HG03108 (cell line): ENCODE results near the gene EEF1B2.
"Not testable (repeated sequence)": the region's sequence is repeated elsewhere in the genome, so short reads cannot be mapped to it uniquely, and the experiment has no call there.

Experiments
- ATAC-seq: cut with Tn5 transposase; IDR thresholded peaks from one replicate; pipeline ENCODE4 v1.9.1; 2021; ENCODE audit warnings: moderate library complexity; ENCODE audit not compliant: unreplicated experiment

EEF1B2 gene

GRCh38 chr2:206163251-206163880, 3.7 kb downstream of the EEF1B2 start:
- ATAC-seq: no peak

DNA sequence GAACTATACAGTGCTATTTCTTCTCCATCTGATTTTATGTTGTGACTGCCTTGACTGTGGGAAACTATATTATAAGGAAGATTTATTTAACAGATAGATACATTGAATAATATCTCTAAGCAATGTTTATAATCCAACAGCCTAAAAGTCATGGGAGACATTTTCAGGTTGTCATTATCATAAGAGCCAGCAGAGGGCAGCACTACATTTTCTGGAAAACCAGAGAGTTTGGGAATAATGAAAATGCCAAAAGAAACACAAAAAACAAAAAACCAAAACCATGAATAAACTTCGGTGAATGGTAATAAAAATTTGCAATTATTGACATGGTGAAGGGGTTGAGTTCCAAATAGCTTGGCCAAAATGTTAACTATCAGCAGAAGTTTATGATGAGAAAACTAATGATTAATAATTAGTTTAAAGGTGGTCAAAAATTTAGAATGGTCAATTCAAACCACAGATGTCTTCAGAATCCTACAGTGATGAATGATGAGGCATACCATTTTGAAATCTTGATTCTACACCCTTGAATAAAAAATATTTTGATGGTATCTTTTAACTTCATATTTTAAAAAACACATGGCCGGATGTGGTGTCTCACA, 4.7 kb downstream of the EEF1B2 start:
- no peak for ATAC-seq

- not testable (repeated sequence) for ATAC-seq
These were observed 8.5 kb downstream of the EEF1B2 start for GRCh38 chr2:206168230-206168629.

DNA sequence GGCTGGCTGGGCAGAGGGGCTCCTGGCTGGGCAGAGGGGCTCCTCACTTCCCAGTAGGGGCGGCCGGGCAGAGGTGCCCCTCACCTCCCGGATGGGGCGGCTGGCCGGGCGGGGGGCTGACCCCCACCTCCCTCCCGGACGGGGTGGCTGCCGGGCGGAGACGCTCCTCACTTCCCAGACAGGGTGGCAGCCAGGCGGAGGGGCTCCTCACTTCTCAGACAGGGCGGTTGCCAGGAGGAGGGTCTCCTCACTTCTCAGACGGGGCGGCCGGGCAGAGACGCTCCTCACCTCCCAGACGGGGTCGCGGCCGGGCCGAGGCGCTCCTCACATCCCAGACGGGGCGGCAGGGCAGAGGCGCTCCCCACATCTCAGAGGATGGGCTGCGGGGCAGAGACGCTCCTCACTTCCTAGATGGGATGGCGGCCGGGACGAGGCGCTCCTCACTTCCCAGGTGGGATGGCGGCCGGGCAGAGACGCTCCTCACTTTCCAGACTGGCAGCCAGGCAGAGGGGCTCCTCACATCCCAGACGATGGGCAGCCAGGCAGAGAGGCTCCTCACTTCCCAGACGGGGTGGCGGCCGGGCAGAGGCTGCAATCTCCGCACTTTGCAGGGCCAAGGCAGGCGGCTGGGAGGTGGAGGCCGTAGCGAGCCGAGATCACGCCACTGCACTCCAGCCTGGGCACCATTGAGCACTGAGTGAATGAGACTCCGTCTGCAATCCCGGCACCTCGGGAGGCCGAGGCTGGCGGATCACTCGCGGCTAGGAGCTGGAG, 12.1 kb downstream of the EEF1B2 start:
- ATAC-seq: not testable (repeated sequence)

GRCh38 chr2:206173147-206173546, 13.5 kb downstream of the EEF1B2 start:
- ATAC-seq: no peak

DNA sequence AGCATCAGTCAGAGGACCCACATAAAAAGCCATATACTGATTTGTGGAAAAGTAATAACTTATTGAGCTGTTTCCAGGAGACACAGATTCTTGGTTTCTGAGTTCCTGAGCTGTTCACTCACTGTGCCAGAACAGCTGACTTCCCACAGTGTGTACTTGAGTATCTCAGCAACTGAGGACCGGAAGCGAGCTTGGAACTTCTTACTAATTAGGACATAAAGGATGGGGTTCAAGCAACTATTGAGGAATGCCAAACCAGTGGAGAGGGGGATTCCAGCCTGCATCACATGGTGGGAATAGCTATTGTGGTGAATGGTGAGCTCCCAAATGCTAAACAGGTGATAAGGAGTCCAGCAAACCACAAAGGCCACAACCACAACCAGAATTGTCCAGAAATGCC, 16.4 kb downstream of the EEF1B2 start:
- no peak for ATAC-seq

DNA sequence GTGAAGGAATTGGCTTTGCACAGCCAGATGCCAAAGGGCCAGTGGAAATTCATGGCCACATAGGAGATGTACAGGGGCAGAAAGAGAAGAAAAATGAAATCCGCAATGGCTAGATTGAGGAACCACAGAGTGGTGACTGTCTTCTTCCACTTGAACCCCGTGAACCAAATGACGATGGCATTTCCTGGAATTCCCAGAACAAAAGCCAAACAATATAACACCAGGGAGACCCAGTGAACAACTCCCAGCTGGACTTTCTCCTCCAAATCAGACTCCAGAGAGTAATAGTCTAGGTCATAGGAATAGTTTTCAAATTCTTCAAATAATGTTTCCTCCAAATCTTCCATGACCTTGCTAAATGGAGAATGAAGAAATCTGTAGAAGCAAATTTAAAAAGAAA, 17.2 kb downstream of the EEF1B2 start:
- ATAC-seq: no peak

GRCh38 chr2:206181526-206181925, 21.8 kb downstream of the EEF1B2 start:
- ATAC-seq: not testable (repeated sequence)

DNA sequence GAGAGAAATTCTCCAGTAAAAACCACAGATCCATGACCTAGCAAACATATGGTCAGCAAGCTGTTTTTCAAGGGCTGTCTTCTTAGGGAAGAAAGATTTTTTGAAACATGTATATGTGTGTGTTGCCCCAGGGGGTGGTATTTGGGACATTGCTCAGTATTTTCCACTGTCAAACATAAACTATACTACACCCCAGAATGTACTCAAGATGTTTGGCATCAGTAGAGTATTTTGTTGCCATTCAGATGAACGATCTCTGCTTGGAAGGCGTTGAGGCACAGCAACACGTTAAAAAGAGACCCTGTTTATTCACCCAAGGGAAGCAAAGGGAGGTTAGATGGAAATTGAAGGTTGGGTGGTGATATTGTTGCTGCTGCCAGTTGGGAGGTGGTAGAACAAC, 30.0 kb downstream of the EEF1B2 start:
- no peak for ATAC-seq

GRCh38 chr2:206190111-206190510, 30.4 kb downstream of the EEF1B2 start:
- ATAC-seq: no peak

- no peak for ATAC-seq
These were observed 31.0 kb downstream of the EEF1B2 start for GRCh38 chr2:206190689-206191088.

GRCh38 chr2:206192157-206192556, 32.5 kb downstream of the EEF1B2 start:
- ATAC-seq: no peak

GRCh38 chr2:206193671-206194357, 34.1 kb downstream of the EEF1B2 start:
- no peak for ATAC-seq

DNA sequence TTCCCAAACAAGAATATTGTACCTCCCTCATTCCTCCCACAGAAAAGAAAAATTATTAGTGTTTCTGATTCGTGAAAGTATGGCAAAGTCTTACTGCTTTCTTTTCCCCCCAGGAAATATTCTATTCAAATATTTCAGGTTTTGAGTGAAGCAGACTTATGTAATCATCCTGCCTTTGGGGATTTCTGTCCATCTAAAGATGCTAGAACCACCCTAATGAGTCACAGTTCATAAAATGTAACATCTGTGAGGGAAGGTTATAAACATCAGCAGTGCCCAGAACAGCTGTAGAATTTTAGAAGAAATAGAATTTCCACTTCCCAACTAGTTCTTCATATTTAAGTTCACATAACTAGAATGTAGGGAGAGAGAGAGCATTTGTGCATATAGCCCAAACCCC, 39.0 kb downstream of the EEF1B2 start:
- no peak for ATAC-seq

DNA sequence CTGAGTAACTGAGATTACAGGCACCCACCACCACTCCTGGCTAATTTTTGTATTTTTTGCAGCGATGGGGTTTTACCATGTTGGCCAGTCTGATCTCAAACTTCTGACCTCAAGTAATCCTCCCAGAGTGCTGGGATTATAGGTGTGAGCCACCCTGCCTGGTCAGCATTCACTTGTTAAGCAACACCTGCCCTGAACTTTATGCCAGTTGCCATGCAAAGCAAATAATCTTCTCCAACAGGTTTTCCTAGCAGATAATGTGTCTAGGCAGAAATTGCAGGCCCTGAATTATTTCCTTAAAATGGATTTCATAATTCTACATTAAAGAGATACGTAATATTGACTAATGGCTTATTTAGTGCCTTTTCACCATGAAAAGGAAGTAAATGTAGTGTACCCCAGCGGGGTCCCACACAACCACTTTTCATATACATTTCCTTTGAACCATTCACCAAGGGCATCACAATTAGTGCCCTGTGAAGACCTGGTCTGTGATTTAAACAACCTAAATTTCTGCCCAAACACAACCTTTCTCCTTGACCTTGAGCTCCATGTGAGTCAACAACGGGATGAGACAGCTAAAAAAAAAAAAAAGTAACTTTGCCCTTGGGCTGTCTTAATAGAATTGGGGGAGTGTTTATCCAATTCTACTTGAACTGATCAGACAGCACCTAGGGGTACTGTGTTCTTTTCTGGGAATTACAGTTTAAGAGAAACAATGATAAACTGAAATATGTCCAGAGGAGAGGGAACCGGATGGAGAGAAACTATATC, 41.6 kb downstream of the EEF1B2 start:
- ATAC-seq: no peak

GRCh38 chr2:206202446-206202845, 42.8 kb downstream of the EEF1B2 start:
- no peak for ATAC-seq

- ATAC-seq: no peak
These were observed 43.6 kb downstream of the EEF1B2 start for GRCh38 chr2:206203331-206203730.

DNA sequence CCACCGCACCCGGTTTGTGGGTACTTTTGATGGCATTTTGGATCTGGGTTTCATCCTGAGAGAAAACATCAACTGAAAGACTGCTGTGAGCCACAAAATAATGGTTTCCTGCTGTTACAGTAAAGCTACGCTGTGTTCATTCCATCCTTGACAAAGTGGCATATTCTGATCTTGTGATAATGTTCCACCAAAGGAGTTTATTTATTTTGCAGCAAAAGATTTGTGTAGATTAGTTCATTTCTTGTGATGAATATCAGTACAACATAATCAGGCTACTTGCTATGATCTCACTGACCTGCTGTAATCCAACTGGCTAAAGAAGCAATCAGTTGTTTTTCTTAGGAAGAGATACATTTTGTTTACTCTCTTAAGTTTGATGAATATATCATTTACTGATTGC, 45.0 kb downstream of the EEF1B2 start:
- ATAC-seq: no peak

DNA sequence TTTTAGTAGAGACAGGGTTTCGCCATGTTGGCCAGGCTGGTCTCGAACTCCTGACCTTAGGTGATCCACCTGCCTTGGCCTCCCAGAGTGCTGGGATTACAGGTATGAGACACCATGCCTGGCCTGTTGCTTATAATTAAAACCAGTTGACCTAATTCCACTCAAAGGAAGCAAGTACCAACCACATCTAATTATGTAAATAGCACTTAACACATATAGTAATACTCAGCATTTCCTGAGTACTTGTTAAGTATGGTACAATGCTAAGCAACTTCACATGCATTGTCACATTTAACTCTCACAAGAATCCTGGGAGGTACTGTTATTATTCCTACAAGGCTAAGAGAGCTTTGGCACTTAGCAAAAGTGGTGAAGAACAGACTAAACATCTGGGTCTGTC, 47.6 kb downstream of the EEF1B2 start:
- ATAC-seq: not testable (repeated sequence)

DNA sequence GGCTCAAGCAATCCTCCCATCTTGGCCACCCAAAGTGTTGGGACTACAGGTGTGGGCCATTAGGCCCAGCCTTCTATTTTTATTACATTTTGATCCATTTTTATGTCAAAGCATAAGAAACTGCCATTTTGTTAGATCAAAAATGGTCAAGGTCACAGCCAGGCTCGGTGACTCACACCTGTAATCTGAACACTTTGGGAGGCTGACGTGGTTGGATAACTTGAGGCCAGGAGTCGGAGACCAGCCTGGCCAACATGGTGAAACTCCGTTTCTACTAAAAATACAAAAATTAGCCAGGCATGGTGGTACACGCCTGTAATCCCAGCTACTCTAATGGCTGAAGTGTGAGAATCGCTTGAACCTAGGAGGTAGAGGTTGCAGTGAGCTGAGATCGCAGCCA, 49.2 kb downstream of the EEF1B2 start:
- ATAC-seq: no peak
